Activated T-helper 2 cell treated with anti-CD3 and anti-CD28 coated beads, Interferon-gamma antibody, Interleukin-2, Interleukin-4, amounts not matched to agents 10 μg/mL and 5 μg/mL and 100 μg/mL, durations not matched to agents 14 hours and 24 hours and 36 hours (primary cell): ENCODE measurements around the gene MAN2B2. TPM values are rescaled to one million over a fixed set of nuclear protein-coding genes. Genes with fewer than 3 reads are reported as not detected.

Experiments
- DNase-seq: peaks from one replicate; pipeline ENCODE4 v3.0.0; 2021; ENCODE audit warnings: low spot score
- H3K27ac Mint-ChIP-seq: one replicate; pipeline ENCODE4 v1.8.0; 2021; ENCODE audit warnings: mixed read lengths
- H3K27me3 Mint-ChIP-seq: one replicate; pipeline ENCODE4 v1.8.0; 2021; ENCODE audit warnings: low read depth, mixed read lengths
- H3K36me3 Mint-ChIP-seq: one replicate; pipeline ENCODE4 v1.8.0; 2021; ENCODE audit warnings: low read depth, mixed read lengths
- H3K4me1 Mint-ChIP-seq: one replicate; pipeline ENCODE4 v1.8.0; 2021; ENCODE audit warnings: low read depth, mixed read lengths
- H3K4me3 Mint-ChIP-seq: one replicate; pipeline ENCODE4 v1.8.0; 2021; ENCODE audit warnings: low read depth, mild to moderate bottlenecking, moderate library complexity, mixed read lengths
- H3K9me3 Mint-ChIP-seq: one replicate; pipeline ENCODE4 v1.8.0; 2021; ENCODE audit warnings: mixed read lengths
- intact Hi-C: fragments of 100-400 bp; cut with micrococcal nuclease; formaldehyde crosslinking; loops from one replicate; pipeline ENCODE4 v1.15.1; 2023
- total RNA-seq: library from RNA; stranded (reverse); gene quantifications from 2 replicates; pipeline ENCODE4 v1.2.3, GENCODE V29; 2022

The MAN2B2 gene
- 14.9 and 16.3 TPM in 2 replicates for total RNA-seq

- intact Hi-C loops: loop anchor here (1.0 to 10.0 kb wide), 3 partner anchors 65 to 130 kb away; partner anchors contain the start of genes MRFAP1 and MRFAP1L1
- Mint-ChIP-seq H3K27ac (peak within 1 kb of the TSS; percentile 79), H3K9me3 (peaks cover 5% of the 10 kb centered on the region), H3K4me1 (peaks cover 6% of the 10 kb centered on the region), H3K4me3 (peak within 1 kb of the TSS; percentile 84), H3K27me3 (peaks cover 6% of the 10 kb centered on the region), H3K36me3 (peaks cover 24% of the 10 kb centered on the region)
- peak; percentile 78 for DNase-seq
Observed at GRCh38 chr4:6574747-6575502, at the start of gene MAN2B2. Gene MAN2B2, plus strand, starts transcription at chr4:6575189. Its CDS starts 22 bp downstream, at chr4:6575211.

DNA sequence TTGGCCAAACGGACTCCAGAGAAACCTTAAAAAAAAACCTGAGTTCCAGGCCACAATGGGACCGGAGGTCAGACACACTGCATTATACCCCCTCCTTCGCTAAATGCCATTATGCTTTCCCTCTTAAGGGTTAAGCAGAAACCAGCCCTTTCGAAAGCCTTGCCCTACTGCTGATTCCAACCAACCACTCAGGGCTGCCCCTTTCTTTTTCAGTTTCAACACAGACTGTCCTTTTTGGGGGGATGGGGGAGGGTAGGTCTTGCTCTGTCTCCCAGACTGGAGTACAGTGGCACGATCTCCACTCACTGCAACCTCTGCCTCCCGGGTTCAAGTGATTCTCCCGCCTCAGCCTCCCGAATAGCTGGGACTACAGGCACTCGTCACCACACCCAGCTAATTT is 49.5 kb upstream of the MAN2B2 start:
- Mint-ChIP-seq H3K9me3 (no peaks in the 10 kb centered on the region), H3K27me3 (no peaks in the 10 kb centered on the region), H3K27ac (no peak overlapping the region), H3K4me1 (no peaks in the 10 kb centered on the region), H3K36me3 (no peaks in the 10 kb centered on the region), H3K4me3 (no peak overlapping the region)
- no peak for DNase-seq
- intact Hi-C loops: no loop called here

GRCh38 chr4:6526156-6526555 is 48.8 kb upstream of the MAN2B2 start:
- H3K9me3 Mint-ChIP-seq: no peaks in the 10 kb centered on the region
- no peaks in the 10 kb centered on the region for H3K27me3 Mint-ChIP-seq
- intact Hi-C loops: no loop called here
- H3K27ac Mint-ChIP-seq: no peak overlapping the region
- no peak overlapping the region for H3K4me3 Mint-ChIP-seq
- no peak for DNase-seq
- H3K36me3 Mint-ChIP-seq: no peaks in the 10 kb centered on the region
- no peaks in the 10 kb centered on the region for H3K4me1 Mint-ChIP-seq

DNA sequence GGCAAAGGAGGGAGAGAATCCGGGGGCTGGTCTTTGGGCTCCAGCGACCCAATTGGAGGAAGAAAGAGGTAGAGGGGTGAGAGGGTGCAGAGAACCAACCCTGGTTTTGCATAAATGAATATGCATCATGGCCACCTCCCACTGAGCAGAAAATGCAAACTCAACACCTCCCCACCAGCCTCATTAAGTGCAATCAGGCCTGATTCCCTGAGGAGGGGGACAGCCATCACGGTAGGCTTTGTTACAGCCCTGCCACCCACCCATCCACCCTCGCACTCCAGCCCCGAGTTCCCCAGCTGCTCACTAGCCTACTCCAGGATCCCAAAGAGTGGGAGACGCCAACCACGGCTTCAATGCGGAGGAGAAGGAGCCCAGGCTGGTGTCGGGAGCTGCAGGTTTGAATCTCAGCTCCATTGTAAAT is 48.3 kb upstream of the MAN2B2 start:
- intact Hi-C loops: no loop called here

DNA sequence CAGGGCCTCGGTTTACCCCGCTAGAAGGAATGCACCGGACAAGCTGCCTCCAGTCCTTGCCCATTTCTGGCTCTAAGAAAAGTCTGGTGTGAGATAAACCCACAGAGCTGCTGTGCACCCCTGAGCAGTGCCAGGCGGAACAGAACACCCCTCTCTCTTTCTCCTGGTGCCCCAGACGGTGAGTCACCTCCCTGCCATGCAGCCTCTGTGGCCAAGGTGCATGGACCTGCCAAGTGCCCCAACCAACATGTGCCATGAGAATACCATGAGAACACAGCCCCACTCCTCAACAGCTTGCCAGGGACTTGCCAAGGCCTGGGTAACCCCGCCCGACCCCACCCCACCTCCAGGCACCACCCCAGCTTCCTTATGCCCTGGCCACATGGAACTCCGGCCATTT is 47.7 kb upstream of the MAN2B2 start:
- H3K4me3 Mint-ChIP-seq: no peak overlapping the region
- intact Hi-C loops: no loop called here
- H3K4me1 Mint-ChIP-seq: no peaks in the 10 kb centered on the region
- no peak overlapping the region for H3K27ac Mint-ChIP-seq
- H3K27me3 Mint-ChIP-seq: no peaks in the 10 kb centered on the region
- no peaks in the 10 kb centered on the region for H3K9me3 Mint-ChIP-seq
- no peaks in the 10 kb centered on the region for H3K36me3 Mint-ChIP-seq
- DNase-seq: no peak

More for the DNA sequence above, 48.3 kb upstream of the MAN2B2 start:
- no peaks in the 10 kb centered on the region for H3K4me1 Mint-ChIP-seq
- no peaks in the 10 kb centered on the region for H3K36me3 Mint-ChIP-seq
- no peaks in the 10 kb centered on the region for H3K27me3 Mint-ChIP-seq
- H3K27ac Mint-ChIP-seq: no peak overlapping the region
- H3K4me3 Mint-ChIP-seq: no peak overlapping the region
- no peaks in the 10 kb centered on the region for H3K9me3 Mint-ChIP-seq
- no peak for DNase-seq

DNA sequence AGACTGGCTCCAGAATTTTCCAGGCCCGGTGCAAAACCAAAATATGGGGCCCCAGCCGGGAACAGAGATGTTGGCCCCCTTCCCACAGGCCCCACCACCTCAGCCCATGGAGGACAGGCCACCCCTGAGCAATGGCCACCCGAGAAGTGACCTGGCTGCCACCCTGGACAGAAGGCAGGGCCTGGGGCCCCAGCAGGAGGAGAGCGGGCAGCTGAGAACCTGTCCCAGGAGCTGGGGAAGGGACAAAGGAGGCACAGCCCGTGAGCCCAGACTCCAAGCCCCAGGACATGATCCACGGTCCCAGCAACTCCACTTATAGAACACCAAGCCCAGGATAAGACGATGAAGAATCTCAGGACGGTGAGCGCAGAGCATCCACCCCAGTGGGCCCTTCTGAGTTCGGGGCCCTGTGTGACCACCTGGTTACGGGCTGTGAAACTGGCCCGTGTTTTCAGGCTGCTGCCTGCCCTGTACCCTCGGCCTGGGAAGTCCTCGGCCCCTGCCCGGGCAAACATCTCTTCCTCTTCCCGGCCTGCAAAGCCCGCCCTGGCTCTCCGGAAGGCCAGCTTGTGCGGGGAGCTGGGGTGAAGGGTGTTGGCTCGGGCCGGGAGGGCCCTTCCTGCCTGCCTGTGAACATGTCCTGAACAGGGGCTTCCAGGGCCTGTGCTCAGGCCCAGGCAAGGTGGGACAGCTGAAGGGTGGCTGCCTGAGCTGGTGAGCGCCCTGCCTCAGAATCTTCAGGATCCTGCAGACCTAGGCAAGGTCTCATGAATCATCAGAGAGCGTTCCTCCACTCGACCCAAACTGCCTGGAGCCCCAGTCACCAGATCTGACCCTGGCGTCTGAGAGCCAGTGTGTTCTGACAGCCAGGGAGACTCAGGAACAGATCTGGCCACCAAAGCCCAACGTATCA is 47.0 kb upstream of the MAN2B2 start:
- Mint-ChIP-seq H3K27ac (no peak overlapping the region), H3K36me3 (no peaks in the 10 kb centered on the region), H3K9me3 (no peaks in the 10 kb centered on the region), H3K4me3 (no peak overlapping the region), H3K27me3 (no peaks in the 10 kb centered on the region), H3K4me1 (no peaks in the 10 kb centered on the region)
- no peak for DNase-seq
- intact Hi-C loops: no loop called here

DNA sequence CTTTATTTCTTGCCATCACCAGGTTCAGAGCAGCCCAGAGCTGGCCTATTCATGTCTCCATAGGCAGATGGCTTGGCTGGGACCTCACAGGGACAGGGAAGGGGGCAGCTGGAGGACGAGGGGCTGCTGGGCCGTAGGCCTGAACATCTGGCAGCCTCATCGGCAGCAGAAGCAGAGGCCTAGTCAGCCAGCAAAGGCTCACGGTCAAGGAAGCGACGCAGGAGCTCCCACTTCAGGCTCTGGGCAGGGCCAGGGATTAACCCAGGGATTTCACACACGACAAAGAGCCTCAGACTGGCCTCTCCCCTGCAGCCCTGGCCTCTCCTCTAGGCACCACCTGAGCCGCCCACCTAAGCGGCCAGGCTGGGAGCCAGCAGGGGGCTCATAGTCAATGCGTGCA is 46.0 kb upstream of the MAN2B2 start:
- Mint-ChIP-seq H3K27ac (no peak overlapping the region), H3K27me3 (no peaks in the 10 kb centered on the region), H3K4me1 (no peaks in the 10 kb centered on the region), H3K4me3 (no peak overlapping the region), H3K36me3 (no peaks in the 10 kb centered on the region), H3K9me3 (no peaks in the 10 kb centered on the region)
- intact Hi-C loops: no loop called here
- DNase-seq: no peak

GRCh38 chr4:6530301-6530700 is 44.7 kb upstream of the MAN2B2 start:
- DNase-seq: no peak
- H3K36me3 Mint-ChIP-seq: no peaks in the 10 kb centered on the region
- H3K27ac Mint-ChIP-seq: no peak overlapping the region
- intact Hi-C loops: no loop called here
- H3K4me1 Mint-ChIP-seq: no peaks in the 10 kb centered on the region
- no peak overlapping the region for H3K4me3 Mint-ChIP-seq
- no peaks in the 10 kb centered on the region for H3K9me3 Mint-ChIP-seq
- H3K27me3 Mint-ChIP-seq: no peaks in the 10 kb centered on the region

DNA sequence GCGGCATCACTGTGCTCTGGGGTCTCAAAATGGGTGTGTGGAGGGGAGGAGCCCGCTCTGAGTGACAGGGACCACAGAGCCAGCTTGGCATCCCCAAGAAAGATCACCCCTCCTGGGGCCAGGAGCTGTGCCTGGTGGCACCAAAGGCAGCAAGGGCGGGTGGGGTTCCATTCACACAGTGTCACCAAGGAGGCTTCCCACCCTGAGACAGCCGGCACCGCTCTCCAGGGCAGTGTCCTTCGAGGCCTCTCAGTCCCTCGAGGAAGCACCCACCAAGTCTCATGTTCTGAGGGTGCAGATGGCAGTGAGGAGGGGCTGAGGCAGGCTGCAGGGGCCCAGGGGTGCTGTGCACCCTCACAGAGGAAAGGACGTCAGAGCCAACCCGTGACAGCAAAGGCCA is 44.0 kb upstream of the MAN2B2 start:
- no peaks in the 10 kb centered on the region for H3K9me3 Mint-ChIP-seq
- intact Hi-C loops: no loop called here
- H3K4me3 Mint-ChIP-seq: no peak overlapping the region
- no peak for DNase-seq
- H3K36me3 Mint-ChIP-seq: no peaks in the 10 kb centered on the region
- H3K4me1 Mint-ChIP-seq: no peaks in the 10 kb centered on the region
- no peak overlapping the region for H3K27ac Mint-ChIP-seq
- no peaks in the 10 kb centered on the region for H3K27me3 Mint-ChIP-seq

DNA sequence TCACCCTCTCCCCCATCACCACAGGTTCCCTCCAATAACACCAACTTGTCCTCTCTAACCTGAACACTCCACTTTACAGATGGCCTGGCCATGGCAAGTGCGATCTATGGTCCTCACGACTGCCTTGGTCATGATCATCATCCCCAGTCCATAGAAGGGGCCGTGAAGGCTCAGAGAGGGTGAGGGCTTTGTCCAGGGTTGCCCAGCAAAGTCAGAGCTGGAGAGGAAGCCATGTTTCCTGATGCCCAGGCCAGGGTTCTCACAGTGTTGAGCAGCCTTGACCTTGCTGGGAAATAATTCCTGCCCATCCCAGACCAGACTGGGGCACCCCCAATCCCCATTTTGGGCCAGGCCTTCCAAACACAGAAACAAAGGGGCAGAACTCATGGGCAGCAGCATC is 42.9 kb upstream of the MAN2B2 start:
- Mint-ChIP-seq H3K27me3 (no peaks in the 10 kb centered on the region), H3K36me3 (no peaks in the 10 kb centered on the region), H3K27ac (no peak overlapping the region), H3K4me1 (no peaks in the 10 kb centered on the region), H3K4me3 (no peak overlapping the region), H3K9me3 (no peaks in the 10 kb centered on the region)
- no peak for DNase-seq
- intact Hi-C loops: no loop called here

- Mint-ChIP-seq H3K4me3 (no peak overlapping the region), H3K4me1 (no peaks in the 10 kb centered on the region), H3K27ac (no peak overlapping the region), H3K36me3 (no peaks in the 10 kb centered on the region), H3K9me3 (no peaks in the 10 kb centered on the region), H3K27me3 (no peaks in the 10 kb centered on the region)
- DNase-seq: no peak
- intact Hi-C loops: no loop called here
Observed at GRCh38 chr4:6532658-6533057, 42.3 kb upstream of the MAN2B2 start.

DNA sequence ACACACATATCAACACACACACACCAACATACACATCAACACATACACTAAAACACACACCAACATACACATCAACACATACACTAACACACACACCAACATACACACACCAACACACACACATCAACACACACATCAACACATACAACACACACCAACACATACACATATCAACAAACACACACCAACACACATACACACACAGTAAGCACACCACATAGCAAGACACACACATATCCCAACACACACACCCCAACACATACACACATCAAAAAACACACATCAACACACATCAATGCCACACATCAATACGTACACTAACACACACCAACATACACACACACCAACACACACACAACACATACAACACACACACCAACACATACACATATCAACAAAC is 40.9 kb upstream of the MAN2B2 start:
- H3K27ac Mint-ChIP-seq: no peak overlapping the region
- intact Hi-C loops: no loop called here
- H3K36me3 Mint-ChIP-seq: no peaks in the 10 kb centered on the region
- no peak overlapping the region for H3K4me3 Mint-ChIP-seq
- no peaks in the 10 kb centered on the region for H3K9me3 Mint-ChIP-seq
- no peaks in the 10 kb centered on the region for H3K4me1 Mint-ChIP-seq
- H3K27me3 Mint-ChIP-seq: no peaks in the 10 kb centered on the region
- no peak for DNase-seq
